Thyroid gland (tissue), 4 donors: ENCODE data around the gene GAS1. TPM values are rescaled to one million over a fixed set of nuclear protein-coding genes. Genes with fewer than 3 reads are reported as not detected.

ENCODE experiments used
- DNase-seq, 2 donors: peaks; one replicate each; pipeline ENCODE4 v3.0.0-alpha.2; 2019
- H3K27ac ChIP-seq, 3 donors: fragments of 200-600 bp; sonication (generic); 1 replicate in 2 of 3; 2 replicates in 1 of 3; pipeline ENCODE4 v1.5.1; 2016 to 2019; ENCODE audit warnings: mild to moderate bottlenecking in 1 of 3, moderate library complexity in 1 of 3
- H3K27me3 ChIP-seq: fragments of 200-600 bp; sonication (generic); one replicate; pipeline ENCODE4 v1.5.1; 2019
- H3K36me3 ChIP-seq, 2 donors: fragments of 200-600 bp; sonication (generic); one replicate each; pipeline ENCODE4 v1.5.1; 2016 to 2019
- H3K4me1 ChIP-seq, 2 donors: fragments of 200-600 bp; sonication (generic); one replicate each; pipeline ENCODE4 v1.5.1; 2017 to 2019
- H3K4me3 ChIP-seq, 3 donors: fragments of 200-600 bp; sonication (generic); replicated peaks in 1 of 3; 1 replicate in 2 of 3; 2 replicates in 1 of 3; pipeline ENCODE4 v1.5.1; 2016; ENCODE audit warnings: mild to moderate bottlenecking in 1 of 3
- H3K9me3 ChIP-seq: fragments of 200-600 bp; sonication (generic); one replicate; pipeline ENCODE4 v1.5.1; 2017
- POLR2A ChIP-seq, 2 donors: fragments of 450-650 bp; IDR thresholded peaks; one replicate each; pipeline ENCODE4 v1.6.1; 2017; ENCODE audit warnings: antibody characterized with exemption in 2 of 2, mild to moderate bottlenecking in 2 of 2, moderate library complexity in 1 of 2
- WGBS, 2 donors: methylation state at CpG; one replicate each; pipeline ENCODE4 v1.1.5; 2017; 5-methylcytosine and 5-hydroxymethylcytosine counted together
- intact Hi-C: fragments of 100-400 bp; cut with DNase I; formaldehyde crosslinking; loops from one replicate; pipeline ENCODE4 v1.15.1; 2023
- total RNA-seq, 4 donors: library from RNA; depleted of rRNA; stranded (reverse); fragments of >200 nt; gene quantifications; one replicate each; pipeline ENCODE4 v1.2.3, GENCODE V29; 2016
- TF ChIP-seq, protein P1 (sequence below), 6 experiments: fragments of 200-600 bp in 3 of 6; fragments of 450-650 bp in 3 of 6; sonication (generic) in 3 of 6; IDR thresholded peaks; one replicate each; pipeline ENCODE4 v1.5.1; 2016 to 2019; ENCODE audit warnings: antibody characterized with exemption in 6 of 6, mild to moderate bottlenecking in 2 of 6, inconsistent platforms in 1 of 6, moderate library complexity in 1 of 6

Gene GAS1
- total RNA-seq, 4 donors from 2014 or later, result 17.1 to 88.6 (median 35.3) TPM

DNA sequence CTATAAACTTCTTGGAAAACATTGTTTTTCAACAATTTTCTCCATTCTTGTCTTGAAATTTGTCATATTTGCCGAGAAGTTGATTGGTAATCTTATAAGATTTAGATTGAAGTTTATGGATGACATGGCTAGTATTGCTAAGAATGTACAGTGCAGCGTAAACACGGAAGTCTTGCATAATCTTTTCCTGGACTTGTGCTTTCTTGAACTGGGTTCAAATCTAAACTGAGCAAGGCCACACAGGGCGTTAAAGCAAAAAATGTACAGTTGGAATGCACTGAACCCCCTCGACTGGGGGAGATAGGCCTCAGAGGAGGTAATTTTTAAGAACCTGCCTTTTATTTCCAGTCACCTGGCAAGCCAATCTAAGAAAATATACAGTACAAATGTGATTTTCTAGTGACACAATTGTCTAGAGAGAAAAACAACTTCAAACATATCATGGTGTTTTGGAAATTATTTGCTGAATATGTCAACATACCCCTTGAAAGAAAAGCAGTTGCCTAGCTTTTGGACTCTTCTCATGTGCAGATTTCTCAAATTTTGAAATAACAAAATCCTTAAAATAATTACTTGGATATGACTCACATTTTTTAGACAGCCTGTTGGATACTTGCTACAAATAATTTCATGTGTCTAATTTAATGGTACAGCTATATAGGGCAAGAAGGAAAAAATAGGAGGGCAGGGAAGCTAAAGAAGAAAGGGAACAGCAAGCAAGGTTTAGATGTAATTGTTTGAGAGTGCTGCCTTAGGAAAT is 18.5 kb upstream of the GAS1 start:
- Histone ChIP-seq H3K4me3 (no peak overlapping the region), H3K4me1 (peaks cover 0 to 5% of the 10 kb centered on the region in 2 donors), H3K36me3 (no peaks in the 10 kb centered on the region), H3K9me3 (no peaks in the 10 kb centered on the region), H3K27me3 (no peaks in the 10 kb centered on the region), H3K27ac (peak overlapping the region in 1 of 3 donors; percentile 10)
- TF ChIP-seq, protein P1, sequence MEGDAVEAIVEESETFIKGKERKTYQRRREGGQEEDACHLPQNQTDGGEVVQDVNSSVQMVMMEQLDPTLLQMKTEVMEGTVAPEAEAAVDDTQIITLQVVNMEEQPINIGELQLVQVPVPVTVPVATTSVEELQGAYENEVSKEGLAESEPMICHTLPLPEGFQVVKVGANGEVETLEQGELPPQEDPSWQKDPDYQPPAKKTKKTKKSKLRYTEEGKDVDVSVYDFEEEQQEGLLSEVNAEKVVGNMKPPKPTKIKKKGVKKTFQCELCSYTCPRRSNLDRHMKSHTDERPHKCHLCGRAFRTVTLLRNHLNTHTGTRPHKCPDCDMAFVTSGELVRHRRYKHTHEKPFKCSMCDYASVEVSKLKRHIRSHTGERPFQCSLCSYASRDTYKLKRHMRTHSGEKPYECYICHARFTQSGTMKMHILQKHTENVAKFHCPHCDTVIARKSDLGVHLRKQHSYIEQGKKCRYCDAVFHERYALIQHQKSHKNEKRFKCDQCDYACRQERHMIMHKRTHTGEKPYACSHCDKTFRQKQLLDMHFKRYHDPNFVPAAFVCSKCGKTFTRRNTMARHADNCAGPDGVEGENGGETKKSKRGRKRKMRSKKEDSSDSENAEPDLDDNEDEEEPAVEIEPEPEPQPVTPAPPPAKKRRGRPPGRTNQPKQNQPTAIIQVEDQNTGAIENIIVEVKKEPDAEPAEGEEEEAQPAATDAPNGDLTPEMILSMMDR (IDR thresholded peaks at IDR 0.05), result no peak
- TF ChIP-seq POLR2A (IDR thresholded peaks at IDR 0.05), result no peak
- WGBS, 2 donors, result 55 to 57% methylated on average over 5 of the region's 5 CpGs
- intact Hi-C loops, result no loop called here
- no peak for DNase-seq

DNA sequence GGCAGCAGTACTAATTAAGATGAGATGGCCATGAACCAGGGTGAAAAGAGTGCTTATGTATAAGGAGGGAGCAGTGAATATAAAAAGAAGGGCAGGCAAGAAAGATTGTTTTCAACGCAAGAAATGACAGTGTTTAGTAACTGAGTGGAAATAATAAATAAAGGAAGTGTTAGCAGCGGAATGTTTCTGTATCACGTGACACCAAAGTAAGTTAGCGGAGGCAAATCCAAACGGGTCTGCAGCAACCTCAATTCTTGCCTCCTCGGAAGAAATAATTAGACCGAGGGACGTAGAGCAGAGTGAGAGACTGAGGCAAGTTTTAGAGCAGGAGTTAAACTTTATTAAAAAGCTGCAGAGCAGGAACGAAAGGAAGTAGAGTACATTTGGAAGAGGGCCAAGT is 15.4 kb upstream of the GAS1 start:
- H3K9me3 ChIP-seq, result no peaks in the 10 kb centered on the region
- no peaks in the 10 kb centered on the region for H3K27me3 ChIP-seq
- no peak for TF ChIP-seq POLR2A (IDR thresholded peaks at IDR 0.05)
- TF ChIP-seq, protein P1 (IDR thresholded peaks at IDR 0.05), result no peak
- H3K36me3 ChIP-seq, result no peaks in the 10 kb centered on the region
- DNase-seq, result peak in 1 of 2 donors; percentile 26
- H3K27ac ChIP-seq, result no peak overlapping the region
- H3K4me1 ChIP-seq, result peaks cover 0 to 5% of the 10 kb centered on the region in 2 donors
- H3K4me3 ChIP-seq, result no peak overlapping the region
- WGBS, 2 donors, result 70 to 72% methylated on average over 9 of the region's 9 CpGs
- intact Hi-C loops, result no loop called here

DNA sequence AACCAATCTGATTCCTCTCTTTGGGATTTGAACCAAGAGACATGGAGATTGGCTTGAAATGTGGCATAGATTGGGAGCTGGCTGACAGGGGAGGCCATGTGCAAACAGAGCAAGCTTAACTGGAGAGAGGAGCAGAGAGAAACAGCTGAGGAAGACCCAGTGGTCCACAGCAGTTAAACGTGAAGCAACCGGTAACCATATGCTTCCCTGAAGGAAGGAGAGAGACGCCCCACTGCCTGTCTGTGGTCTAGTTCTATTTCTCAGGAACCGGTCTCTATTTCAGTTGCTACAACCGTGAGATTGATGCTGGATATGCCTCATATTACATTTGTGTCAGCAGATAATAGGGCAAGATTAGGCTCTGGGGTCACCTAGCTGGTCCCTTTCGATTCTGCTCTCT is 13.6 kb upstream of the GAS1 start:
- Histone ChIP-seq H3K4me3 (no peak overlapping the region), H3K36me3 (no peaks in the 10 kb centered on the region), H3K4me1 (peaks cover 0 to 5% of the 10 kb centered on the region in 2 donors), H3K27me3 (no peaks in the 10 kb centered on the region), H3K9me3 (no peaks in the 10 kb centered on the region), H3K27ac (no peak overlapping the region)
- 93 to 97% methylated on average over 6 of the region's 6 CpGs for WGBS, 2 donors
- intact Hi-C loops, result no loop called here
- no peak for DNase-seq
- no peak for TF ChIP-seq POLR2A (IDR thresholded peaks at IDR 0.05)
- TF ChIP-seq, protein P1 (IDR thresholded peaks at IDR 0.05), result no peak

DNA sequence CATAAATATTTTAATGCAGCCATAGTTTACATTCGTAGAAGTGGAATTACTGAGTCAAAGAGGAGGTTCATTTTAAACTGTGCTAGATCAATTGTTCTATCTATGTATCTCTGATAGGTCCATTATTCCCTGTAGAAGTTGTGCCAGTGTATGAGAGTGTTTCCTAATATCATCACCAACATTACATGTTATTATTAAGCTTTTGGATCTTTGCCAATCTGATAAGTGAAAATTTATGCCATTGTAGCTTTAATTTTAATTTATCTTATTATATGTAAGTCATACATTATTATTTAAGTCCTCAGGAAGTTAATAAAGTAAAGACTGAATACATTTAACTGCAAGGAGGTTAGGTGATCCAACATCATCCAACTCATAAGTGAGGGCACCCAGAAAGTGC is 10.9 kb upstream of the GAS1 start:
- WGBS, 2 donors, result 93 to 94% methylated on average over 1 of the region's 1 CpG
- no peak for DNase-seq
- intact Hi-C loops, result no loop called here

DNA sequence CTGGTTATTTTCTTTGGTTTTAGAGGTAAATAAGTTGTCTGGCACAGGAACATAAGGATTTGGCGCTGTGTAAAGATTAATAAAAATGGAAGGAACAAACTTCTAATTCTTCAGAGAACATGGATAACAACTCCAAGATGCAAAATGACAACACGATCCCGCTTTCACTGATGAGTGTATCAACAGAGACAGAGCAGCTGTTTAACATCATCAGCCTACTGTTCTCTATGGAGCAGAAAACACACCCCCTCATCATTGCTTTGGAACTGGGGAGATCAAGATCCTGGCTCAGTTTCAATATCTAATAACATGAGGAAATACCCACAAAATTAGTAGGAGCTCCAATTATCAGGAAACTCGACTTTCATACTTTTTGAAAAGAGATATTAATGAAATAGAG is 8.3 kb upstream of the GAS1 start:
- Histone ChIP-seq H3K4me3 (no peak overlapping the region), H3K4me1 (no peaks in the 10 kb centered on the region), H3K36me3 (no peaks in the 10 kb centered on the region), H3K27ac (no peak overlapping the region), H3K9me3 (no peaks in the 10 kb centered on the region), H3K27me3 (no peaks in the 10 kb centered on the region)
- 76 to 87% methylated on average over 4 of the region's 4 CpGs for WGBS, 2 donors
- DNase-seq, result no peak
- intact Hi-C loops, result no loop called here
- TF ChIP-seq, protein P1 (IDR thresholded peaks at IDR 0.05), result no peak
- TF ChIP-seq POLR2A (IDR thresholded peaks at IDR 0.05), result no peak

More for the DNA sequence above, 10.9 kb upstream of the GAS1 start:
- Histone ChIP-seq H3K9me3 (no peaks in the 10 kb centered on the region), H3K27me3 (no peaks in the 10 kb centered on the region), H3K4me3 (no peak overlapping the region), H3K27ac (no peak overlapping the region), H3K36me3 (no peaks in the 10 kb centered on the region), H3K4me1 (no peaks in the 10 kb centered on the region)
- no peak for TF ChIP-seq POLR2A (IDR thresholded peaks at IDR 0.05)
- TF ChIP-seq, protein P1 (IDR thresholded peaks at IDR 0.05), result no peak
